Measurements from ENCODE around the gene SLC5A11. TPM values are rescaled to one million over a fixed set of nuclear protein-coding genes. Genes with fewer than 3 reads are reported as not detected.
A peak's percentile ranks its signal among the peaks of the same experiment; 100 is the strongest.
"Not testable (repeated sequence)": the region's sequence is repeated elsewhere in the genome, so short reads cannot be mapped to it uniquely, and the experiment has no call there.

SLC5A11 gene
- 0.07 and 0.10 TPM in 2 replicates for total RNA-seq

GRCh38 chr16:24845726-24846547, at the start of gene SLC5A11:
Gene SLC5A11, plus strand, starts transcription at chr16:24845963. Its CDS starts 12,681 bp downstream, at chr16:24858644.
- Mint-ChIP-seq H3K4me1 (ENCODE audit: low read depth) (no peaks in the 10 kb centered on the region), H3K27me3 (ENCODE audit: insufficient read depth) (peaks cover 5% of the 10 kb centered on the region), H3K27ac (no peak within 1 kb of the TSS), H3K9me3 (no peaks in the 10 kb centered on the region), H3K4me3 (no peak within 1 kb of the TSS), H3K36me3 (ENCODE audit: low read depth) (no peaks in the 10 kb centered on the region)
- no peak for DNase-seq (ENCODE audit: low spot score)
- intact Hi-C loops (cut with micrococcal nuclease): no loop called here

- H3K27me3 Mint-ChIP-seq (ENCODE audit: insufficient read depth): no peaks in the 10 kb centered on the region
- no peak overlapping the region for H3K4me3 Mint-ChIP-seq
- no peak overlapping the region for H3K27ac Mint-ChIP-seq
- peaks cover 60% of the 10 kb centered on the region for H3K36me3 Mint-ChIP-seq (ENCODE audit: low read depth)
- intact Hi-C loops (cut with micrococcal nuclease): loop anchor here (5.0 kb wide), 1 partner anchor 283 kb away; no protein-coding TSS in a partner anchor
- no peaks in the 10 kb centered on the region for H3K9me3 Mint-ChIP-seq
- DNase-seq (ENCODE audit: low spot score): no peak
- no peaks in the 10 kb centered on the region for H3K4me1 Mint-ChIP-seq (ENCODE audit: low read depth)
Measured at GRCh38 chr16:24800586-24800985, 45.2 kb upstream of the SLC5A11 start.

GRCh38 chr16:24801761-24802302, 43.9 kb upstream of the SLC5A11 start:
- intact Hi-C loops (cut with micrococcal nuclease): loop anchor here (5.0 kb wide), 1 partner anchor 285 kb away; no protein-coding TSS in a partner anchor
- peaks cover 66% of the 10 kb centered on the region for H3K36me3 Mint-ChIP-seq (ENCODE audit: low read depth)
- peak overlapping the region; percentile 1 for H3K27ac Mint-ChIP-seq
- H3K9me3 Mint-ChIP-seq: no peaks in the 10 kb centered on the region
- H3K4me1 Mint-ChIP-seq (ENCODE audit: low read depth): no peaks in the 10 kb centered on the region
- H3K4me3 Mint-ChIP-seq: no peak overlapping the region
- DNase-seq (ENCODE audit: low spot score): no peak
- H3K27me3 Mint-ChIP-seq (ENCODE audit: insufficient read depth): no peaks in the 10 kb centered on the region

GRCh38 chr16:24805484-24805883, 40.3 kb upstream of the SLC5A11 start:
- H3K4me3 Mint-ChIP-seq: no peak overlapping the region
- H3K36me3 Mint-ChIP-seq (ENCODE audit: low read depth): peaks cover 59% of the 10 kb centered on the region
- H3K27me3 Mint-ChIP-seq (ENCODE audit: insufficient read depth): no peaks in the 10 kb centered on the region
- no peaks in the 10 kb centered on the region for H3K9me3 Mint-ChIP-seq
- no peak for DNase-seq (ENCODE audit: low spot score)
- H3K27ac Mint-ChIP-seq: no peak overlapping the region
- intact Hi-C loops (cut with micrococcal nuclease): loop anchor here (5.0 kb wide), 1 partner anchor 243 kb away; no protein-coding TSS in a partner anchor
- H3K4me1 Mint-ChIP-seq (ENCODE audit: low read depth): no peaks in the 10 kb centered on the region

DNA sequence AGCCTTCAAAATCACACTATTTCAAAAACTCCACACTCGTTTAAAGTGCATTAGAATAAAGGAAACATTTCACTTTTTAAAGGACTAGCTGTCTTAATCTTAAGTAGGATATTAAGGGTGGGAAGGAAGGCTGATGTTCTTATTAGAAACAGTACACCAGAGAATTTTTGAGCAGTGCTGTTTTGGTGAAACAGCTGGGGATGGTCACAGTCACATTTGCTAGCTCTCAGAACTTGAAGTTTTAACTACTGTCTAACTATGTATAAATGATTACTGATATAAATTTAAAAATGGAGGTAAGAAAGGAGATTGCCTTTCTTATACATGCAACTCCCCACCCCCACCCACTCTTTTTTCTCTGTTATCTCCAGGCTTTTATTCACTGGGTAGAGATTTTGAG, 38.5 kb upstream of the SLC5A11 start:
- no peaks in the 10 kb centered on the region for H3K9me3 Mint-ChIP-seq
- H3K4me1 Mint-ChIP-seq (ENCODE audit: low read depth): no peaks in the 10 kb centered on the region
- H3K4me3 Mint-ChIP-seq: no peak overlapping the region
- no peaks in the 10 kb centered on the region for H3K27me3 Mint-ChIP-seq (ENCODE audit: insufficient read depth)
- no peak for DNase-seq (ENCODE audit: low spot score)
- intact Hi-C loops (cut with micrococcal nuclease): loop anchor here (5.0 kb wide), 1 partner anchor 245 kb away; no protein-coding TSS in a partner anchor
- peaks cover 59% of the 10 kb centered on the region for H3K36me3 Mint-ChIP-seq (ENCODE audit: low read depth)
- no peak overlapping the region for H3K27ac Mint-ChIP-seq

- Mint-ChIP-seq H3K9me3 (no peaks in the 10 kb centered on the region), H3K4me1 (ENCODE audit: low read depth) (no peaks in the 10 kb centered on the region), H3K27ac (no peak overlapping the region), H3K27me3 (ENCODE audit: insufficient read depth) (no peaks in the 10 kb centered on the region), H3K4me3 (no peak overlapping the region), H3K36me3 (ENCODE audit: low read depth) (peaks cover 48% of the 10 kb centered on the region)
- intact Hi-C loops (cut with micrococcal nuclease): no loop called here
- no peak for DNase-seq (ENCODE audit: low spot score)
Measured at GRCh38 chr16:24810951-24811843, 34.6 kb upstream of the SLC5A11 start.

DNA sequence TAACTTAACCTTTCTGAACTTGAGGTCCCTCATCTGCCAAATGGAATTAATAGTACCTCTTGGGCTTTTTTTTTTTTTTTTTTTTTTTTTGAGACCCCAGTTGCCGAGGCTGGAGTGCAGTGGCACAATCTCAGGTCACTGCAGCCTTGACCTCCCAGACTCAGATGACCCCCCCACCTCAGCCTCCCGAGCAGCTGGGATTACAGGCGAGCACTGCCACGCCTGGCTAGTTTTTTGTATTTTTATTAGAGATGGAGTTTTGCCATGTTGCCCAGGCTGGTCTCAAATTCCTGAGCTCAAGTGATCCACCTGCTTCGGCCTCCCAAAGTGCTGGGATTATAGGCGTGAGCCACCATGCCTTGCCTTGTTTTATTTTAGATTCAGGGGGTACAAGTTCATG, 33.0 kb upstream of the SLC5A11 start:
- H3K4me1 Mint-ChIP-seq (ENCODE audit: low read depth); H3K9me3 Mint-ChIP-seq; intact Hi-C loops (cut with micrococcal nuclease); H3K4me3 Mint-ChIP-seq; H3K27me3 Mint-ChIP-seq (ENCODE audit: insufficient read depth); H3K27ac Mint-ChIP-seq; DNase-seq (ENCODE audit: low spot score): not testable (repeated sequence)
- peaks cover 45% of the 10 kb centered on the region for H3K36me3 Mint-ChIP-seq (ENCODE audit: low read depth)

- DNase-seq (ENCODE audit: low spot score): no peak
- no peak overlapping the region for H3K4me3 Mint-ChIP-seq
- intact Hi-C loops (cut with micrococcal nuclease): no loop called here
- H3K4me1 Mint-ChIP-seq (ENCODE audit: low read depth): no peaks in the 10 kb centered on the region
- H3K36me3 Mint-ChIP-seq (ENCODE audit: low read depth): peaks cover 53% of the 10 kb centered on the region
- H3K9me3 Mint-ChIP-seq: no peaks in the 10 kb centered on the region
- H3K27ac Mint-ChIP-seq: no peak overlapping the region
- no peaks in the 10 kb centered on the region for H3K27me3 Mint-ChIP-seq (ENCODE audit: insufficient read depth)
Measured at GRCh38 chr16:24815021-24815420, 30.7 kb upstream of the SLC5A11 start.

GRCh38 chr16:24816688-24817087, 29.1 kb upstream of the SLC5A11 start:
- DNase-seq (ENCODE audit: low spot score): no peak
- Mint-ChIP-seq H3K36me3 (ENCODE audit: low read depth) (peaks cover 48% of the 10 kb centered on the region), H3K4me1 (ENCODE audit: low read depth) (no peaks in the 10 kb centered on the region), H3K27ac (no peak overlapping the region), H3K9me3 (no peaks in the 10 kb centered on the region), H3K27me3 (ENCODE audit: insufficient read depth) (no peaks in the 10 kb centered on the region), H3K4me3 (no peak overlapping the region)
- intact Hi-C loops (cut with micrococcal nuclease): no loop called here

- no peak overlapping the region for H3K4me3 Mint-ChIP-seq
- DNase-seq (ENCODE audit: low spot score): no peak
- peaks cover 51% of the 10 kb centered on the region for H3K36me3 Mint-ChIP-seq (ENCODE audit: low read depth)
- intact Hi-C loops (cut with micrococcal nuclease): no loop called here
- no peak overlapping the region for H3K27ac Mint-ChIP-seq
- H3K27me3 Mint-ChIP-seq (ENCODE audit: insufficient read depth): no peaks in the 10 kb centered on the region
- no peaks in the 10 kb centered on the region for H3K9me3 Mint-ChIP-seq
- H3K4me1 Mint-ChIP-seq (ENCODE audit: low read depth): no peaks in the 10 kb centered on the region
Measured at GRCh38 chr16:24819462-24820040, 26.2 kb upstream of the SLC5A11 start.

DNA sequence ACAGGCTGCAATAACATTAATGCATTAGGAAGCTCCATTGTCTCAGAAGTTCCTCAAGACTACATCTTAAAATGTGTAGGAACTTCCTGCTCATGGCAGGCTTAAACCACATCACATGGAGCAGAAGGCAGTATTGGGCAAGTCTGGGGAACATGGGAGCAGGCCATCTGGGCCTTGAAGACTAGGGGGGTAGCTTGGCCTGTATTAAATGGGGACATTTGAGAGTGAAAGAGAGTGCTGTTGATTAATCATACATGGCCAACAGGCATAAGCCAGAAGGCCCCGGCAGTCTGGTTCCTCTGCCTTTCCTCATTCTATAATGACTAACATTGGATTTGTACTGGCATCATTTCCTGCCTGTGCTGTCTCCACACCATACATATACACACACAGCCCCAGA, 25.2 kb upstream of the SLC5A11 start:
- no peaks in the 10 kb centered on the region for H3K27me3 Mint-ChIP-seq (ENCODE audit: insufficient read depth)
- H3K36me3 Mint-ChIP-seq (ENCODE audit: low read depth): peaks cover 46% of the 10 kb centered on the region
- no peaks in the 10 kb centered on the region for H3K4me1 Mint-ChIP-seq (ENCODE audit: low read depth)
- no peak for DNase-seq (ENCODE audit: low spot score)
- H3K27ac Mint-ChIP-seq: no peak overlapping the region
- H3K9me3 Mint-ChIP-seq: no peaks in the 10 kb centered on the region
- intact Hi-C loops (cut with micrococcal nuclease): no loop called here
- no peak overlapping the region for H3K4me3 Mint-ChIP-seq

GRCh38 chr16:24821129-24821528, 24.6 kb upstream of the SLC5A11 start:
- Mint-ChIP-seq H3K27me3 (ENCODE audit: insufficient read depth) (no peaks in the 10 kb centered on the region), H3K27ac (no peak overlapping the region), H3K4me1 (ENCODE audit: low read depth) (no peaks in the 10 kb centered on the region), H3K9me3 (no peaks in the 10 kb centered on the region), H3K4me3 (no peak overlapping the region), H3K36me3 (ENCODE audit: low read depth) (peaks cover 52% of the 10 kb centered on the region)
- intact Hi-C loops (cut with micrococcal nuclease): no loop called here
- no peak for DNase-seq (ENCODE audit: low spot score)

Data from activated T-helper 1 cell treated with anti-CD3 and anti-CD28 coated beads, Interleukin-12 subunit alpha, Interleukin-12 subunit beta, Interleukin-2, Interleukin-4 antibody, amounts not matched to agents 30 ng/mL and 10 ng/mL and 1 ng/mL, durations not matched to agents 14 hours and 24 hours and 36 hours (primary cell).